Muscle layer of duodenum (tissue), 2 donors: ENCODE results near the gene KCTD5.

ENCODE experiments used
- H3K27ac ChIP-seq: one replicate; pipeline ENCODE4 v1.7.0; 2013; ENCODE audit warnings: mild to moderate bottlenecking, low read length
- H3K27me3 ChIP-seq: one replicate; pipeline ENCODE4 v1.7.0; 2013; ENCODE audit warnings: low read depth, mild to moderate bottlenecking, control low read depth, low read length
- H3K36me3 ChIP-seq, 2 donors: one replicate each; pipeline ENCODE4 v1.7.0; 2013; ENCODE audit warnings: low read length in 2 of 2, control low read depth in 1 of 2, mild to moderate bottlenecking in 1 of 2; ENCODE audit not compliant: insufficient read depth in 2 of 2, control insufficient read depth in 1 of 2
- H3K4me1 ChIP-seq, 2 donors: one replicate each; pipeline ENCODE4 v1.7.0; 2013; ENCODE audit warnings: low read length in 2 of 2, mild to moderate bottlenecking in 2 of 2, control low read depth in 1 of 2, moderate library complexity in 1 of 2; ENCODE audit not compliant: insufficient read depth in 2 of 2, control insufficient read depth in 1 of 2
- H3K4me3 ChIP-seq, 2 donors: one replicate each; pipeline ENCODE4 v1.7.0; 2013; ENCODE audit warnings: low read length in 2 of 2, low read depth in 1 of 2, mild to moderate bottlenecking in 1 of 2
- H3K9me3 ChIP-seq, 2 donors: one replicate each; pipeline ENCODE4 v1.7.0; 2013; ENCODE audit warnings: low read length in 2 of 2, control low read depth in 1 of 2, mild to moderate bottlenecking in 1 of 2; ENCODE audit not compliant: control insufficient read depth in 1 of 2
- donor health status: healthy.

Gene KCTD5

DNA sequence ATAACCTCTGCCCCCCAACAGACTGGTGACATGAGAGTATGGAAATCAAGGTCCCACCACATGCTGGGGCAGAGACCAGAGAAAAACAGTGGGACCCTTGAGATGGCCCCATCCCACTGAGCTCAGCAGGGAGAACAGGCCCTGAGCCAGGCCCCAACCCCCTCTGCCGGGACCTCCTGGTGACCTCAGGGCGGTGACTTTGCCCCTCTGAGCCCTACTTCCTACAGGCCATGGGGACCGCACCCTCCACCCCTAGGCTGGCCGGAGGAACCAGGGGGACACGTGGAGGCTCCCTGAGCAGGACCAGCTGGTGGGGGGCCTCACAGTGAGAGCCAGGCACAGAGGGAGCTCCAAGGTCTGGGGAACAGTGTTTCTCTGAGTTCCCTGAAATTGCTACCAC is 56.3 kb downstream of the KCTD5 start:
- H3K36me3 ChIP-seq, result no peaks in the 10 kb centered on the region
- no peaks in the 10 kb centered on the region for H3K4me1 ChIP-seq
- no peak overlapping the region for H3K27ac ChIP-seq
- no peak overlapping the region for H3K4me3 ChIP-seq
- H3K27me3 ChIP-seq, result no peaks in the 10 kb centered on the region
- H3K9me3 ChIP-seq, result no peaks in the 10 kb centered on the region

DNA sequence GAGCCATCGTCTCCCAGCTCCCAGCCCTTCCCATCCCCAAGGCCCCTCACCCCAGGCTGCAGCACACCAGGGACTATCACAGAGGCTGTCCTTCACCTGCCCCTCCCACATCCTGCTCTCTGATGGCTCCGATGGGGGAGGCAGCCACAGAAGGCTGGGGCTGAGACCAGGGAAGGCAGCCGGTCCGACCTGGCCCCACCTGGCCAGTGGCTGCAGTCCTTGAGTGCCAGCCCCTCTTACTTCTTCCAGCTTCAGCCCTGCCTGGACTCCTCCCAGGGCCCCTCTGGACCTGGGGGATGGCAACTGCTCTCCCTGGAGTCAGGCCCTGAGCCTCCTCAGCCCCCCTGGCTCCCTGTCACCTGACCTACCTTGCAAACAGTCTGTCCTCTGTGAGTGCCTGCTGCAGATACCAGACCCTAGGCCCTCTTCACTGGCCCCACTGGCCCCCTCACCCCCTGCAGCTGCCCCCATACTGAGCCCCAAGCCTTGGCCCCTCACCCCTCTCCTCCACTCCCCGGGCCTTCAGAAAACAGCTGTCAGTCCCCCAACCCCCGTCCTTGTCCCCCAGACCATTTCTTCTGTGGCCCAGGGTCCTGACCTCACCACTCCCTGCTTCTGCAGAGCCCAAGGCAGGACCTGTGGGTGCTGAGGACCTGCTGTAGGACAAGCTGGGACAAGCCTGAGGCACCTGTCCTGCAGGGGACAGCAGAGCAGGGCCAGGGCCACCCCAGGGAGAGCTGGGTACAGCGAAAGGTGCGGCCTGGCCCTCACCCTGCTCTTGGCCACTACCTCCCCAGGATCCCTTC is 57.5 kb downstream of the KCTD5 start:
- Histone ChIP-seq H3K27ac (no peak overlapping the region), H3K4me3 (no peak overlapping the region), H3K4me1 (no peaks in the 10 kb centered on the region), H3K27me3 (no peaks in the 10 kb centered on the region), H3K9me3 (no peaks in the 10 kb centered on the region), H3K36me3 (no peaks in the 10 kb centered on the region)

DNA sequence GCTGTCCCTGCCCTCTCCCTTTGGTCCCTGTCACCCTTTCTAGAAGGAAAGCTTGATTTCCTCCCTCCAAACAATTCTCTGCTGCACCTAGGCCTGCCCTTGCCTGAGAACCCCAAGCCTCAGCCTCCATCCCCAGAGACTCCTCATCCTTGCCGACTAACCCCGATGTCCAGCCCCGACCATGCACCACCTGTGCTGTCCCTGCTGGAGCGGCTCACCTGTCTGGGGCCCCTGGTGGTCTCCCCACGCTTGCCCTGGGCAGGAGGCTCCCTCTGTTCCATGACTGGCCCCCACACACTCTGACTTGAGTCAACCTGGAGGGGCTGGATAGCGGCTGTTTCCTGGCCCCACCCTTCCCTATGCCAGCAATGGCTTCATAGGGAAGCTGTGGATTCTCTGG is 58.2 kb downstream of the KCTD5 start:
- no peaks in the 10 kb centered on the region for H3K4me1 ChIP-seq

DNA sequence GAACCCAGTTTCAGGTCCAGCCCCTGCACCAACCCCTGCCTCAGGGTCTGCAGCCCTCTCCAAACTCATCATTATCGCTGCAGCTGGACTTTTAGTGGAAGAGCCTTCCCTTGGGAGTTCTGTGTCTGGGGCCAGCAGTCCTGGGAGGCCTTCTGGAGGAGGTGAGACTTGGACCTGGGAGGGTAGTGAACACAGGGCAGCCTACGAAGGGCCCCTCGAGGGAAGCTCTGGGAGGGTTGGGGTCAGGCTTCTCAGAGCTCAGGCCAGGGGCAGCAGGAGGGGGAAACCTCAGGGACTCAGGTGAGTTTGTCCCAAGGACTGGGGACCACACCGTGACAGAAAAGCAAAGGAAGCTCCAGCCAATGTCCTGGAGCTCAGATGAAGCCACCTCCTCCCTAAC is 58.8 kb downstream of the KCTD5 start:
- no peaks in the 10 kb centered on the region for H3K36me3 ChIP-seq
- H3K4me3 ChIP-seq, result no peak overlapping the region
- no peaks in the 10 kb centered on the region for H3K4me1 ChIP-seq
- no peaks in the 10 kb centered on the region for H3K9me3 ChIP-seq
- no peaks in the 10 kb centered on the region for H3K27me3 ChIP-seq
- no peak overlapping the region for H3K27ac ChIP-seq

More for the DNA sequence above, 58.2 kb downstream of the KCTD5 start:
- Histone ChIP-seq H3K27me3 (no peaks in the 10 kb centered on the region), H3K9me3 (no peaks in the 10 kb centered on the region), H3K36me3 (no peaks in the 10 kb centered on the region), H3K4me3 (no peak overlapping the region), H3K27ac (no peak overlapping the region)

DNA sequence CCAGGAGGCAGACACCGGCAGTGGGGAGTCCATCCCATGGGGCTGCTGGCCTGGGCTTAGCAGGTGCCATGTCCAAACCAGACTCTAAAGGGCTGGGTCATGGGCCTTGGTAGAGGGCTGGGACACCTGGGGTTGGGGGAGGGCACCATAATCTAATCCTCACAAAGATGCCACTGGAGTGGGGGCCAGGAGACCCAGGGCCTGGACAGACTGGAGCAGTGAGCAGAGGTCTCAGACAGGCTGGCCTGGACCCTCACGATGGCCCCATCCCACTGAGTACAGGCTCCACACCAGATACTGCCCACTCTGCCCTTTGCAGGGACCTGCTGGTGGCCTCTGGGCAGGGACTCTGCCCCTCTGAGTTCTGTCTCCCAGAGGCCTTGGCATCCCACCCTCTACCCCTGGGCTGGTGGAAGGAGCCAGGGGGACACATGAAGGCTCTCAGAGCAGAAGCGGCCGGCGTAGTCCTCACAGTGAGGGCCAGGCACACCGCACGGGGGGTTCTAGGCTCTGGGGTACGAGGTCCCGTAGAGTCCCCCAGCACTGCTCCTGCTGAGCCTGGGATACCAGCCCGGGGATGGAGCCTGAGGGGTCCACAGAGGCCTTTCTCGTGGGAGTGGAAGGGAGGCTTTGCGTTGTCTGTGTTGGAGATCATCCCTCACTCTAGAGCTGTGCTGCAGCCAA is 60.1 kb downstream of the KCTD5 start:
- Histone ChIP-seq H3K4me3 (no peak overlapping the region), H3K4me1 (no peaks in the 10 kb centered on the region), H3K27ac (no peak overlapping the region), H3K27me3 (no peaks in the 10 kb centered on the region), H3K36me3 (no peaks in the 10 kb centered on the region), H3K9me3 (no peaks in the 10 kb centered on the region)

DNA sequence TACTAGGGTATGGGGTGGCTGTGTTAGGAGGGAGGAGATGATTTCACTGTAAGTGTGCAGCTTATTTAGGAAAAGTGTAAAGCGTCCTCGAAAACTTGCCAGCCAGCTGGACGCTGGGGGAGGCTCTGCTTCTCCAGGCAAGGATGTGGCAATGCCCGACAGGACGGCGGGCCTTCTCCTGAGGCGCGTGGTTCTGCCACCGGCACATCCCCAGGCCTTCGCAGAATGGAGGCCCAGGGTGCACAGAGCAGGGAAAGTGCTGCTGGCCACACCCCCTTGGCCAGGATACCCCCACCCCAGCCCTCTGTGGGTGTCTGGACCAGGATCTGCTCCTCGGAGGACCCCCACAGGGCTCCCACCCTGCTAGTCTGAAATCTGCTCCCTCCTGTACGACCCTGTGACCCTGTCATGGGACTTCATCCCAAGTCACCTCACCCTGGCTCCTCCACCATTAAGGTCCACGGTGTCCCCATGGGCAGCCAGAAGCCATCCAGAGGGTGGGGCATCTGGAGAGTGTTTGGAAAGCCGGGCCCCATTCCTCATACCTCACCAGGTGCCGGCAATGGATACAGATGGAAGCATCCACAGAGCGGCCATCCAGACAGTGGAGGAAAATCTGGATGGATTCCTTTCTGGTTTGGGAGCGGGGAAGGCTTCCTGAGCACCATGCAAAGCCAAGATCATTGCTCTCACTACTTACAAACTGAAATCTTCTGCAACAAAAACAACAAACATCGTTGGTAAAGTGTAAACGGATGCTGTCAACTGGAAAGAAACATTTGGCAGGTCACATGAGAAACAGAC is 60.9 kb downstream of the KCTD5 start:
- Histone ChIP-seq H3K9me3 (no peaks in the 10 kb centered on the region), H3K4me1 (no peaks in the 10 kb centered on the region), H3K27me3 (no peaks in the 10 kb centered on the region), H3K27ac (no peak overlapping the region), H3K36me3 (no peaks in the 10 kb centered on the region), H3K4me3 (no peak overlapping the region)

DNA sequence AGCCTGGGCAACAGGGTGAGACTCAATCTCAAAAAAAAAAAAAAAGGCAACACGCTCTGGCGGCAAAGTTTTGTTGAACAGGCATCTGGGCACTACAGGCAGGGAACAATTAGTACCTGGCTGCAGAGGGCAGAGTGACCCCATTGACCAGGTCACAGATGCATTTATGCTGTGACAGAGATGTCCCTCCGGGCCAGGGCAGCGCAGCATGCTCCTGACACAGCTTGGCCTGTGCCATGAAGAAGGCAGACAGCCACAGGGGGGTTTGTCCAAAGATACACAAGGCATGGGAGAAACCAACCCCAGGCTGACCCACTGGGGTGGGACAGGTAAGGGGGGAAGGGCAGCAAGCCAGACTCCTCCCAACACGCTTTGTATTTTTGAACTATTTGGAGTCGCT is 62.4 kb downstream of the KCTD5 start:
- Histone ChIP-seq H3K4me1 (no peaks in the 10 kb centered on the region), H3K9me3 (no peaks in the 10 kb centered on the region), H3K27ac (no peak overlapping the region), H3K36me3 (no peaks in the 10 kb centered on the region), H3K27me3 (no peaks in the 10 kb centered on the region), H3K4me3 (no peak overlapping the region)

DNA sequence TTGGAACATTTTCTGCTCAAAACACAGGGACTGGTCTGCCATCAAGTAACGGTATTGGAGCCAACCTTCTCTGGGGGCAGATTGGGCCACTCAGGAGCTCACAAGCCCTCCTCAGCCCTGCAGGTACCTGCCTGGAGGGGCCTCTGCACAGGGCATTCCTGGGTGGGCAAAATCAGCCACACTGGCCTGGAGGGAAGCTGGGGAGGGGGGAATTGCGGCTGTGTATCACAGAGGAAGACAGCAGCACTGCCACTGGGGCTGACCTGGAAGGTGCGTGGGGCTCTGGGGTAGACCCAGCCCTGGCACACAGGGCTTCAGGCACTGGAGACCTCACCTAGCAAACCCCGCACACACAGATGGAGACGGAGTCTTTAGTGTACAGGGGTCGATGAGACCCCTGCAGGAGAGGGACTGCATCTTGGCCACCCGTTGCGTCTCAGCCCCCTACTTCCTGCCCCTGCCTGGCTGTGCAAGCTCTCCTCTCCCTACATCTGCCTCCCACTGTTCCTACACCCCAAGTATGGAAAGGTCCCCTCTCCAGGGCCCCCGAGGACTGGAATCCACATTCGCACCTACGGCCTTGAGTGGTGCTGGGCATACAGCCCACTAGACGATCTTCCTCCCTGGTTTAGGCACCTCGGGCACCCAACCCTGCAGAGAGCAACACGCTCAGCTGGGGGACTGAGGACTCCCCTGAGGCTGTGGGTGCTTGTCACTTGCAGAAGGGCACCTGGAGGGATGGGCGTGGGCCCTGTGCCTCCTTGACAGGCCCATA is 63.0 kb downstream of the KCTD5 start:
- no peaks in the 10 kb centered on the region for H3K27me3 ChIP-seq
- H3K9me3 ChIP-seq, result no peaks in the 10 kb centered on the region
- H3K27ac ChIP-seq, result no peak overlapping the region
- no peak overlapping the region for H3K4me3 ChIP-seq
- H3K36me3 ChIP-seq, result no peaks in the 10 kb centered on the region
- H3K4me1 ChIP-seq, result no peaks in the 10 kb centered on the region

DNA sequence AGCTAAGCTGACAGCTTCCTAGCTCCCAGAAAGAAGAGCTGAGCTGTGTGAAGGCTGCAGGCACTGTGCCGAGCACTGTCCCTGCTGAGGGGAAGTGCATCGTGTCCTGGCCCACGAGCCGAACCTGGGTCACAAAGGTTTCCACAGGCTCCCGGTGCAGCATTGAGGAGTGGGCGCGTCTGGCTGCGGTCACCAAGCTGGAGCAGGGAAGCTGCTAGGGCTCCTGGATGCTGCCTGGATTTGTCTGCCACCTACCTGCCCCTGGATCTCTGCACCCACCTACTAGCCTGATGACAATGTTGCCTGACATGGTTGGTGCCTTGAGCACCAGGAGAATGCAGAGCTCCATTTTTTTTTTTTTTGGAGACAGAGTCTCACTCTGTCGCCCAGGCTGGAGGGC is 63.6 kb downstream of the KCTD5 start:
- no peaks in the 10 kb centered on the region for H3K27me3 ChIP-seq
- no peaks in the 10 kb centered on the region for H3K9me3 ChIP-seq
- no peaks in the 10 kb centered on the region for H3K4me1 ChIP-seq
- no peak overlapping the region for H3K4me3 ChIP-seq
- no peaks in the 10 kb centered on the region for H3K36me3 ChIP-seq
- H3K27ac ChIP-seq, result no peak overlapping the region

DNA sequence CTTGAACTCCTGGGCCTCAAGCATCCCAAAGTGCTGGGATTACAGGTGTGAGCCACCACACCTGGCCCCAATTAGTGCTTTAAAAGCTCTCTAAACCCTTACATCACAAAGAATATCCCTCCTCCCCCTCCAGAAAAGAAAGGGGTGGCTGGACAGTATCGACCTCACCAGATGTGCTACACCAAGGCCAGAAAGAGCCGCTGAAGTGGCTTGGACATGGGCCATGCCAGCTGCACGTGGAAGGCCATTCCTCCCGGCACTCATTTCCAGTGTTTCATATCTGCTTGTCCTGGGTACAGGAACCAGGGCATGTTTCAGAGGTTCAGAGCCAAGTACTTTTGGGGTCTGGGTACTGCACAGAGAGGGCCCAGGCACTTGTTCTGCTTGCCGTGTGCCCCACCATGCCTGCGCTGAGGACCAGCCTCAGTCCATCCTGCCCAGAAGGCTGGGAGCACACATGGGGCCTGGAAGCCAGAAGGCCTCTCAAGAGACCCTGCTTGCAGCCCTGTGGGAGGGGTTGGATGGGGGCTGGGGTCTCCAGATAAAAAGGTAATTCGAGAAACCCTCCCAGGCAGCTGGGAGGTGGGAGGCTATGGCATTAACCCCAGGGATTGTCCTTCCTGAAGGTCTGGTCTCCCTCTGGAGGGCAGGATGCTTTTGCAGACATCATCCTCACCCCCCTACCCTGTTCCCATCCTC is 66.6 kb downstream of the KCTD5 start:
- H3K9me3 ChIP-seq, result no peaks in the 10 kb centered on the region
- no peak overlapping the region for H3K27ac ChIP-seq
- H3K27me3 ChIP-seq, result no peaks in the 10 kb centered on the region
- H3K4me3 ChIP-seq, result no peak overlapping the region
- H3K36me3 ChIP-seq, result peaks cover 0 to 12% of the 10 kb centered on the region in 2 donors
- H3K4me1 ChIP-seq, result peaks cover 0 to 9% of the 10 kb centered on the region in 2 donors
